HCT116 (cell line): ENCODE results near the gene LCAT. TPM values are rescaled to one million over a fixed set of nuclear protein-coding genes. Genes with fewer than 3 reads are reported as not detected.

ENCODE experiments used
- ATAC-seq: fragments of 200-7000 bp; cut with Tn5 transposase; 2 replicates; pipeline ENCODE4 v1.9.1; 2020; ENCODE audit warnings: mild to moderate bottlenecking, moderate library complexity
- BruUV-seq: library from RNA; stranded (reverse); fragments of 400-500 nt; replicated peaks from 2 replicates; lab custom pipeline; 2021; lab: Mats Ljungman, UMichigan
- CTCF ChIA-PET: fragments of 300-600 bp; sonication (Branson Sonifier 250); formaldehyde crosslinking; loops from one replicate; lab custom pipeline; 2021; ENCODE audit warnings: antibody characterized with exemption; lab: Charles Lee
- POLR2A ChIA-PET: fragments of 300-600, 350-600 bp; sonication (Branson Sonifier 250); formaldehyde crosslinking; loops from one replicate; lab custom pipeline; 2021; ENCODE audit warnings: antibody characterized with exemption; lab: Charles Lee
- RAD21 ChIA-PET, 2 experiments: fragments of 300-600 bp; sonication (Branson Sonifier 250); formaldehyde crosslinking; loops; one replicate each; lab custom pipeline; 2023; ENCODE audit warnings: low total read pairs in 2 of 2; ENCODE audit not compliant: uncharacterized antibody in 2 of 2, unreplicated experiment in 2 of 2, low non-redundant PET in 1 of 2; lab: Charles Lee
- DNase-seq: peaks from one replicate; pipeline ENCODE4 v3.0.0-alpha.2; 2010; ENCODE audit warnings: low read depth, low spot score
- H2AFZ ChIP-seq: fragments of 200-600 bp; shearing (Covaris generic), sonication (generic); 2 replicates; pipeline ENCODE4 v1.6.1; 2017; ENCODE audit warnings: low read depth, mixed run types, mixed read lengths, antibody characterized with exemption, low read length; ENCODE audit not compliant: poor library complexity, severe bottlenecking
- H3K27ac ChIP-seq: 2 replicates; pipeline ENCODE4 v1.5.1; 2012; ENCODE audit warnings: low read depth, low read length
- H3K27me3 ChIP-seq: fragments of 200-600 bp; sonication (generic); 2 replicates; pipeline ENCODE4 v1.6.1; 2016; ENCODE audit warnings: mixed run types, low read length, mixed read lengths; ENCODE audit not compliant: insufficient read depth
- H3K36me3 ChIP-seq, 2 experiments: fragments of 200-500 bp in 1 of 2; fragments of 200-600 bp in 1 of 2; sonication (Bioruptor generic) in 1 of 2; sonication (generic) in 1 of 2; 2 replicates each; pipeline versions ENCODE4 v1.5.1 to v1.6.1; 2014 to 2016; ENCODE audit warnings: low read length in 2 of 2, inconsistent platforms in 1 of 2, mixed read lengths in 1 of 2, mixed run types in 1 of 2; ENCODE audit not compliant: insufficient read depth in 2 of 2, control insufficient read depth in 1 of 2
- H3K4me1 ChIP-seq, 2 experiments: fragments of 200-600 bp in 1 of 2; sonication (generic) in 1 of 2; 2 replicates each; pipeline versions ENCODE4 v1.5.1 to v1.6.1; 2012 to 2017; ENCODE audit warnings: low read length in 2 of 2, inconsistent platforms in 1 of 2, mild to moderate bottlenecking in 1 of 2, mixed read lengths in 1 of 2, mixed run types in 1 of 2, moderate library complexity in 1 of 2; ENCODE audit not compliant: insufficient read depth in 2 of 2, control insufficient read depth in 1 of 2
- H3K4me2 ChIP-seq: fragments of 200-600 bp; sonication (generic); 2 replicates; pipeline ENCODE4 v1.6.1; 2017; ENCODE audit warnings: mixed run types, low read length, mixed read lengths
- H3K4me3 ChIP-seq, 2 experiments: fragments of 200-600 bp in 1 of 2; sonication (generic) in 1 of 2; replicated peaks in 1 of 2; 2 replicates each; pipeline ENCODE4 v1.5.1; 2011 to 2016; ENCODE audit warnings: low read length in 2 of 2, control low read depth in 1 of 2, low read depth in 1 of 2, mild to moderate bottlenecking in 1 of 2, mixed read lengths in 1 of 2, mixed run types in 1 of 2
- H3K79me2 ChIP-seq: fragments of 200-600 bp; sonication (generic); 2 replicates; pipeline ENCODE4 v1.6.1; 2017; ENCODE audit warnings: mild to moderate bottlenecking, mixed run types, low read length, moderate library complexity, mixed read lengths; ENCODE audit not compliant: insufficient read depth
- H3K9ac ChIP-seq: fragments of 200-600 bp; sonication (generic); 2 replicates; pipeline ENCODE4 v1.6.1; 2016; ENCODE audit warnings: low read length, mixed read lengths
- H3K9me2 ChIP-seq: fragments of 200-600 bp; sonication (generic), shearing (Covaris generic); 2 replicates; pipeline ENCODE4 v1.6.1; 2017; ENCODE audit warnings: mixed run types, mild to moderate bottlenecking, moderate library complexity; ENCODE audit not compliant: insufficient read depth
- H3K9me3 ChIP-seq, 2 experiments: fragments of 200-500 bp in 1 of 2; fragments of 200-600 bp in 1 of 2; sonication (Bioruptor generic) in 1 of 2; sonication (generic) in 1 of 2; 2 replicates each; pipeline ENCODE4 v1.6.1; 2014 to 2017; ENCODE audit warnings: low read length in 2 of 2, mixed read lengths in 2 of 2, inconsistent platforms in 1 of 2, low read depth in 1 of 2, mild to moderate bottlenecking in 1 of 2, mixed run types in 1 of 2, moderate library complexity in 1 of 2; ENCODE audit not compliant: control insufficient read depth in 1 of 2, insufficient read depth in 1 of 2
- H4K20me1 ChIP-seq: fragments of 200-600 bp; sonication (generic), shearing (Covaris generic); 2 replicates; pipeline ENCODE4 v1.6.1; 2017; ENCODE audit warnings: mixed run types, mild to moderate bottlenecking, moderate library complexity; ENCODE audit not compliant: insufficient read depth
- CBX3 ChIP-seq: IDR thresholded peaks from 2 replicates; pipeline ENCODE4 v1.6.1; 2012; ENCODE audit warnings: low read depth
- CTCF ChIP-seq, 3 experiments: fragments of 200-600 bp in 1 of 3; sonication (generic) in 1 of 3; IDR thresholded peaks in 2 of 3; conservative IDR thresholded peaks in 1 of 3; 2 replicates each; pipeline ENCODE4 v1.5.1; 2012 to 2017; ENCODE audit warnings: low read depth in 2 of 3, low read length in 2 of 3, antibody characterized with exemption in 1 of 3, borderline replicate concordance in 1 of 3, control low read depth in 1 of 3, mild to moderate bottlenecking in 1 of 3, mixed read lengths in 1 of 3, mixed run types in 1 of 3, moderate library complexity in 1 of 3; ENCODE audit not compliant: insufficient read depth in 1 of 3
- intact Hi-C: fragments of 100-400 bp; cut with micrococcal nuclease; formaldehyde crosslinking; loops from 2 replicates; pipeline ENCODE4 v1.10.0; 2022
- total RNA-seq: library from RNA; stranded (reverse); gene quantifications from one replicate; pipeline ENCODE4 v1.2.1, GENCODE V29; 2021; ENCODE audit not compliant: unreplicated experiment

The LCAT gene
- total RNA-seq, 1 experiment from 2014 or later: 17.6 TPM

GRCh38 chr16:67979955-67980678 is 36.2 kb upstream of the LCAT start, which contains the start of gene DPEP3:
TSS of gene DPEP3 (minus strand) at chr16:67980499. CDS start at chr16:67980380, 119 bp downstream.
- CTCF ChIA-PET: interaction anchor here (1.4 kb wide), 1 partner anchor 18 kb away, joined by 4 read pairs; the partner anchor contains the start of gene DPEP2
- no TSS peak for BruUV-seq

More at GRCh38 chr16:67979955-67980678, 36.2 kb upstream of the LCAT start, which contains the start of gene DPEP3:
- no peaks in the 10 kb centered on the region for H4K20me1 ChIP-seq
- H3K36me3 ChIP-seq: no peaks in the 10 kb centered on the region
- H3K27ac ChIP-seq: no peak within 1 kb of the TSS
- TF ChIP-seq CTCF (IDR thresholded peaks at IDR 0.05 in 2 of 3, conservative IDR thresholded peaks at IDR 0.05 in 1 of 3; ENCODE audit: borderline replicate concordance in 1 of 3, insufficient read depth in 1 of 3, low read depth in 2 of 3, low read length in 2 of 3): peak in 2 of 3 experiments; percentile 6 to 24; a peak in 1 of 6 replicates
- no peak for TF ChIP-seq CBX3
- TF ChIP-seq, all 23 proteins: peak for 1
- POLR2A ChIA-PET: no interaction called here
- no peaks in the 10 kb centered on the region for H3K27me3 ChIP-seq
- H2AFZ ChIP-seq: no peak within 1 kb of the TSS
- H3K79me2 ChIP-seq: no peaks in the 10 kb centered on the region
- intact Hi-C loops: no loop called here
- ATAC-seq (no peak), DNase-seq (no peak)
- H3K9me3 ChIP-seq: no peaks in the 10 kb centered on the region
- no peak within 1 kb of the TSS for H3K9ac ChIP-seq
- no peaks in the 10 kb centered on the region for H3K9me2 ChIP-seq
- no peaks in the 10 kb centered on the region for H3K4me1 ChIP-seq
- RAD21 ChIA-PET: no interaction called here
- H3K4me3 ChIP-seq: no peak within 1 kb of the TSS
- no peak within 1 kb of the TSS for H3K4me2 ChIP-seq
